Measurements from ENCODE around the gene TMIGD3.

- TF ChIP-seq POLR2AphosphoS5 (IDR thresholded peaks at IDR 0.05; ENCODE audit: low read depth, low read length) (no peak), TAF1 (IDR thresholded peaks at IDR 0.05; ENCODE audit: low read depth, low read length) (no peak), POLR2A (IDR thresholded peaks at IDR 0.05; ENCODE audit: low read depth, low read length) (no peak), POU2F2 (IDR thresholded peaks at IDR 0.05; ENCODE audit: low read depth, low read length) (no peak)
These were observed 32.8 kb downstream of the TMIGD3 start for GRCh38 chr1:111470596-111470995.
